ENCODE results near the gene TCF25.

DNA sequence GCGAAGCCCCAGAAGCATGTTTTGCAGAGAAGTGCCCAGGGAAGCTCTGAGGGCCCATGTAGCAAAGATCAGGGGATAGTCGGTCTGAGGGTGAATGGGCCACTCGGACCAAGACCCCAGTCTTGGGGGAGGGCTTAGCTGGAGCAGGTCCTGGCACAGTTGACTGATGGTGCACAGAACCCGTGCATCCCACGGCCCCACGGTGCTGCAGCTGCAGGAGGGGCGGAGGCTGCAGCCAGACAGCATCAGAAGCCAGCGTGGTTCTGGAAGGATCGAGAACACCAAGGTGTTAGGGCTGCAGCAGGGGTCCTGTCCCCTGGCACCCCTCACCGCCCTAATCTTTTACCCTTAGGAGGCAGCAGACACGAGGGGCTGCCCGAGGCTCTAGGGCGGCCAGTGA, 38.8 kb downstream of the TCF25 start:
- no peak for TF ChIP-seq CTCF (conservative IDR thresholded peaks at IDR 0.05)
- TF ChIP-seq ZFX (IDR thresholded peaks at IDR 0.05): no peak

Data from C4-2B (cell line).